ENCODE results near the gene FOXP2.
A peak's percentile ranks its signal among the peaks of the same experiment; 100 is the strongest.
"Not testable (repeated sequence)": the region's sequence is repeated elsewhere in the genome, so short reads cannot be mapped to it uniquely, and the experiment has no call there.

FOXP2 gene

GRCh38 chr7:114504586-114504985 lies 90.0 kb downstream of the FOXP2 start:
- DNase-seq: no peak

- DNase-seq: no peak
Observed at GRCh38 chr7:114507381-114507780, 92.8 kb downstream of the FOXP2 start.

- DNase-seq: no peak
Observed at GRCh38 chr7:114508086-114508485, 93.5 kb downstream of the FOXP2 start.

- not testable (repeated sequence) for DNase-seq
Observed at GRCh38 chr7:114510824-114511223, 96.2 kb downstream of the FOXP2 start.

- no peak for DNase-seq
Observed at GRCh38 chr7:114519240-114519639, 104.6 kb downstream of the FOXP2 start.

GRCh38 chr7:114522081-114522480 lies 107.5 kb downstream of the FOXP2 start:
- DNase-seq: no peak

- no peak for DNase-seq
Observed at GRCh38 chr7:114527589-114527988, 113.0 kb downstream of the FOXP2 start.

- DNase-seq: no peak
Observed at GRCh38 chr7:114530057-114530611, 115.5 kb downstream of the FOXP2 start.

GRCh38 chr7:114531326-114531725 lies 116.7 kb downstream of the FOXP2 start:
- DNase-seq: no peak

- no peak for DNase-seq
Observed at GRCh38 chr7:114533131-114533530, 118.5 kb downstream of the FOXP2 start.

- DNase-seq: no peak
Observed at GRCh38 chr7:114534953-114535352, 120.3 kb downstream of the FOXP2 start.

GRCh38 chr7:114539575-114539974 lies 125.0 kb downstream of the FOXP2 start:
- no peak for DNase-seq

- no peak for DNase-seq
Observed at GRCh38 chr7:114540291-114540690, 125.7 kb downstream of the FOXP2 start.

GRCh38 chr7:114547346-114547745 lies 132.7 kb downstream of the FOXP2 start:
- DNase-seq: not testable (repeated sequence)

GRCh38 chr7:114548081-114548980 lies 133.7 kb downstream of the FOXP2 start:
- DNase-seq: no peak

- DNase-seq: peak; percentile 83 to 85
Observed at GRCh38 chr7:114554781-114555537, 140.3 kb downstream of the FOXP2 start.

GRCh38 chr7:114567416-114567815 lies 152.8 kb downstream of the FOXP2 start:
- DNase-seq: no peak

GRCh38 chr7:114569220-114569619 lies 154.6 kb downstream of the FOXP2 start:
- DNase-seq: no peak

GRCh38 chr7:114574384-114574783 lies 159.8 kb downstream of the FOXP2 start:
- DNase-seq: no peak

- DNase-seq: no peak
Observed at GRCh38 chr7:114575098-114575497, 160.5 kb downstream of the FOXP2 start.

- DNase-seq: not testable (repeated sequence)
Observed at GRCh38 chr7:114580963-114581362, 166.3 kb downstream of the FOXP2 start.

GRCh38 chr7:114588506-114588905 lies 173.9 kb downstream of the FOXP2 start:
- no peak for DNase-seq

GRCh38 chr7:114589436-114589835 lies 174.8 kb downstream of the FOXP2 start:
- DNase-seq: no peak

- DNase-seq: no peak
Observed at GRCh38 chr7:114590298-114590697, 175.7 kb downstream of the FOXP2 start.

All from AML-193 (cell line).